Measurements from ENCODE around the gene THYN1.
A peak's percentile ranks its signal among the peaks of the same experiment; 100 is the strongest.

- TF ChIP-seq, protein P1, sequence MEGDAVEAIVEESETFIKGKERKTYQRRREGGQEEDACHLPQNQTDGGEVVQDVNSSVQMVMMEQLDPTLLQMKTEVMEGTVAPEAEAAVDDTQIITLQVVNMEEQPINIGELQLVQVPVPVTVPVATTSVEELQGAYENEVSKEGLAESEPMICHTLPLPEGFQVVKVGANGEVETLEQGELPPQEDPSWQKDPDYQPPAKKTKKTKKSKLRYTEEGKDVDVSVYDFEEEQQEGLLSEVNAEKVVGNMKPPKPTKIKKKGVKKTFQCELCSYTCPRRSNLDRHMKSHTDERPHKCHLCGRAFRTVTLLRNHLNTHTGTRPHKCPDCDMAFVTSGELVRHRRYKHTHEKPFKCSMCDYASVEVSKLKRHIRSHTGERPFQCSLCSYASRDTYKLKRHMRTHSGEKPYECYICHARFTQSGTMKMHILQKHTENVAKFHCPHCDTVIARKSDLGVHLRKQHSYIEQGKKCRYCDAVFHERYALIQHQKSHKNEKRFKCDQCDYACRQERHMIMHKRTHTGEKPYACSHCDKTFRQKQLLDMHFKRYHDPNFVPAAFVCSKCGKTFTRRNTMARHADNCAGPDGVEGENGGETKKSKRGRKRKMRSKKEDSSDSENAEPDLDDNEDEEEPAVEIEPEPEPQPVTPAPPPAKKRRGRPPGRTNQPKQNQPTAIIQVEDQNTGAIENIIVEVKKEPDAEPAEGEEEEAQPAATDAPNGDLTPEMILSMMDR (IDR thresholded peaks at IDR 0.05) = peak in 11 of 12 donors; percentile 19 to 61 (median 46)
- peak in 1 of 2 donors; percentile 84 for TF ChIP-seq POLR2A (IDR thresholded peaks at IDR 0.05)
These were observed at the start of gene THYN1, which contains the start of gene ACAD8 for GRCh38 chr11:134253188-134253993.

All from heart left ventricle (tissue), 13 donors.